Activated CD8-positive, alpha-beta memory T cell treated with anti-CD3 and anti-CD28 coated beads, Interleukin-2, amount 10 ng/mL, durations not matched to agents 7 days and 5 days (primary cell): Measurements from ENCODE around the gene CD247. TPM values are rescaled to one million over a fixed set of nuclear protein-coding genes. Genes with fewer than 3 reads are reported as not detected.

Experiments used
- ATAC-seq: fragments of 150-1000 bp; cut with Tn5 transposase; one replicate; pipeline ENCODE4 v1.10.0; 2021; ENCODE audit warnings: moderate library complexity
- CTCF ChIA-PET: fragments of 350-600 bp; sonication (Branson Sonifier 250); formaldehyde crosslinking; loops from one replicate; lab custom pipeline; 2021; ENCODE audit warnings: antibody characterized with exemption; lab: Charles Lee
- DNase-seq: peaks from one replicate; pipeline ENCODE4 v3.0.0-alpha.2; 2020
- H3K27ac Mint-ChIP-seq: one replicate; pipeline ENCODE4 v1.8.0; 2021; ENCODE audit warnings: mild to moderate bottlenecking, mixed read lengths
- H3K27me3 Mint-ChIP-seq: one replicate; pipeline ENCODE4 v1.8.0; 2021; ENCODE audit warnings: mixed read lengths
- H3K36me3 Mint-ChIP-seq: one replicate; pipeline ENCODE4 v1.8.0; 2021; ENCODE audit warnings: mild to moderate bottlenecking, mixed read lengths
- H3K4me1 Mint-ChIP-seq: one replicate; pipeline ENCODE4 v1.8.0; 2021; ENCODE audit warnings: mixed read lengths
- H3K4me3 Mint-ChIP-seq: one replicate; pipeline ENCODE4 v1.8.0; 2021; ENCODE audit warnings: mild to moderate bottlenecking, moderate library complexity, mixed read lengths
- H3K9me3 Mint-ChIP-seq: one replicate; pipeline ENCODE4 v1.8.0; 2022; ENCODE audit warnings: low read depth, mixed read lengths
- total RNA-seq, 2 experiments: library from RNA; stranded (reverse); gene quantifications; one replicate each; pipeline ENCODE4 v1.2.3, GENCODE V29; 2021

Gene CD247
- total RNA-seq, 2 experiments from 2014 or later = 190 to 197 TPM

- Mint-ChIP-seq H3K9me3 (no peaks in the 10 kb centered on the region), H3K36me3 (peaks cover 39% of the 10 kb centered on the region), H3K4me1 (peaks cover 68% of the 10 kb centered on the region), H3K27ac (peak overlapping the region; percentile 63), H3K4me3 (peak overlapping the region; percentile 6), H3K27me3 (no peaks in the 10 kb centered on the region)
- DNase-seq (no peak), ATAC-seq (peak; percentile 64)
- CTCF ChIA-PET = interaction anchor here (0.9 to 1.8 kb wide), 4 partner anchors 18 to 67 kb away, joined by 4 to 8 read pairs (median 4); no protein-coding TSS in a partner anchor
Observed at GRCh38 chr1:167473761-167474160, 44.6 kb downstream of the CD247 start.

GRCh38 chr1:167472752-167473521, 45.4 kb downstream of the CD247 start:
- no peak overlapping the region for H3K4me3 Mint-ChIP-seq
- CTCF ChIA-PET = interaction anchor here (0.8 to 1.8 kb wide), 5 partner anchors 15 to 67 kb away, joined by 3 to 8 read pairs (median 4); no protein-coding TSS in a partner anchor
- peaks cover 68% of the 10 kb centered on the region for H3K4me1 Mint-ChIP-seq
- peaks cover 32% of the 10 kb centered on the region for H3K36me3 Mint-ChIP-seq
- no peak for ATAC-seq
- DNase-seq = no peak
- H3K27ac Mint-ChIP-seq = peak overlapping the region; percentile 61
- no peaks in the 10 kb centered on the region for H3K27me3 Mint-ChIP-seq
- H3K9me3 Mint-ChIP-seq = no peaks in the 10 kb centered on the region

DNA sequence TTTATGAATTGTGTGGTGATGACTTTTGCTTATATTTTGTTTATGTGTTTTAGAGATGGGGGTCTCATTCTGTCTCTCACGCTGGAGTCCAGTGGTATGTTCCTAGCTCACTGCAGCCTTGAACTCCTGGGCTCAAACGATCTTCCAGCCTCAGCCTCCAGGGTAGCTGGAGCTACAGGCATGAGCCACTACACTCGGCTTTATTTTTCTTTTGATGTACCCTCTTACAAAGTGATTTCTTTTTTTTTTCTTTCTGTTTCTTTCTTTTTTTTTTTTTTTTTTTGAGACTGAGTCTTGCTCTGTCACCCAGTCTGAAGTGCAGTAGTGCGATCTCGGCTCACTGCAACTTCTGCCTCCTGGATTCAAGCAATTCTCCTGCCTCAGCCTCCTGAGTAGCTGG, 46.8 kb downstream of the CD247 start:
- Mint-ChIP-seq H3K36me3 (peaks cover 21% of the 10 kb centered on the region), H3K9me3 (no peaks in the 10 kb centered on the region), H3K4me1 (peaks cover 61% of the 10 kb centered on the region), H3K4me3 (no peak overlapping the region), H3K27ac (peak overlapping the region; percentile 56), H3K27me3 (no peaks in the 10 kb centered on the region)
- CTCF ChIA-PET = interaction anchor here (0.6 to 1.2 kb wide), 2 partner anchors 27 to 62 kb away, joined by 3 read pairs; no protein-coding TSS in a partner anchor
- DNase-seq (no peak), ATAC-seq (no peak)

DNA sequence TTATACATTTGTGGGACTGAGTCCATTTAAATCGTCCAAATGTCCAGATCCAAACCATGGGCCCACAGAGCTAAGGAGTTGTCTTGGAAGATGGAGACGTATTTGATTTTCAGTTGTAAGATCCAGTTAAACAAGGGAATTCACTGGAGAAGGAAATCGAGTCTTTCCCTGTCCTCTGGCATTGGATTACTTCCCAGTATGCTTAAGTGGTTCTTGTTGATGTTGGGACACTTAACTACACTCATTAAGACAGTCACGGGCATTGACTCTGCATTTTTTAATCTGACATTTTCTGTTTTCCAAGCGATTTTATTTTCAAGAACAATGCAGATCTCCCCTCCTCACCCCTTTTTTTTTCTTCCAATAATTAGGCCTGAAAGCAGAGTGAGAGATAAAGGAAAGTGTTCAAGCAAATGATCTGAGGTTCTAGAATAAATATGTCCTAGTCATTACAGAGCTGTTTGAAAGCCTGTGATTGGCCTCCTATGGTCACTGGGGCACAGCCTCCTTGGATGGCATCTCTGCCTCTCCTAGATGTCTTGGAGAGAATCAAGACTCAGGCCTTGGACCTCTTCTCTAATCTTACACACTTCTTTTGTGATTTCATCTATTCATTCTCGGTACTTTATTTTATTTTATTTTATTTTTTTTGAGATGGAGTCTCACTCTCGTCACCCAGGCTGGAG, 48.9 kb downstream of the CD247 start:
- H3K9me3 Mint-ChIP-seq = no peaks in the 10 kb centered on the region
- no peak overlapping the region for H3K4me3 Mint-ChIP-seq
- no peak overlapping the region for H3K27ac Mint-ChIP-seq
- ATAC-seq (no peak), DNase-seq (no peak)
- CTCF ChIA-PET = interaction anchor here (1.1 to 1.5 kb wide), 3 partner anchors 14 to 163 kb away, joined by 3 to 4 read pairs (median 3); partner anchors contain the start of gene CD247
- no peaks in the 10 kb centered on the region for H3K27me3 Mint-ChIP-seq
- peaks cover 57% of the 10 kb centered on the region for H3K4me1 Mint-ChIP-seq
- peaks cover 22% of the 10 kb centered on the region for H3K36me3 Mint-ChIP-seq

- CTCF ChIA-PET = interaction anchor here (1.3 to 4.0 kb wide), 2 partner anchors 12 to 21 kb away, joined by 3 to 17 read pairs; no protein-coding TSS in a partner anchor
- Mint-ChIP-seq H3K4me3 (no peak overlapping the region), H3K27me3 (no peaks in the 10 kb centered on the region), H3K4me1 (peaks cover 41% of the 10 kb centered on the region), H3K27ac (no peak overlapping the region), H3K9me3 (no peaks in the 10 kb centered on the region), H3K36me3 (peaks cover 16% of the 10 kb centered on the region)
- ATAC-seq (no peak), DNase-seq (no peak)
Observed at GRCh38 chr1:167467752-167468151, 50.6 kb downstream of the CD247 start.

- CTCF ChIA-PET = interaction anchor here (1.3 to 4.0 kb wide), 2 partner anchors 12 to 20 kb away, joined by 3 to 17 read pairs; no protein-coding TSS in a partner anchor
- H3K27ac Mint-ChIP-seq = no peak overlapping the region
- H3K9me3 Mint-ChIP-seq = no peaks in the 10 kb centered on the region
- no peak overlapping the region for H3K4me3 Mint-ChIP-seq
- H3K36me3 Mint-ChIP-seq = peaks cover 17% of the 10 kb centered on the region
- no peak for ATAC-seq
- peaks cover 37% of the 10 kb centered on the region for H3K4me1 Mint-ChIP-seq
- H3K27me3 Mint-ChIP-seq = no peaks in the 10 kb centered on the region
- DNase-seq = no peak
Observed at GRCh38 chr1:167467126-167467710, 51.1 kb downstream of the CD247 start.

DNA sequence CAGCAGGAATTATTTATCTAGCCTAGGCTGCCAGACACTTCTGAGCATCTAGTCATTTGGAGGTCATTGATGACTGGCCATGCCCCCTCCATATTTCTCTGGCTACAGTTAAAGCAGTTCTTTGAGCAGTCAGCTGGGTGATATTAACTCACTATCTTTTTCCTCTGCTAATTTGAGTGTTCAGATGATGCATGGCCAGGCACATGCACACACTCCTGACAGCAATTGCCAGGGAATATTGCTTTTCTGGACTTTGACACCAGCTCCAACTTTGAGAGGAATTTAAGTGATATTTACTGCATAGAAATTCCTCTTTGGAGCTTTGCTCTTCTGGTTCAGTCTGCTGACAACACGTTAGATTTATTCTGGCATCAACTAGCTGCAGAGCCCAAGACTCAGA, 52.6 kb downstream of the CD247 start:
- peaks cover 22% of the 10 kb centered on the region for H3K36me3 Mint-ChIP-seq
- H3K27me3 Mint-ChIP-seq = no peaks in the 10 kb centered on the region
- no peak for ATAC-seq
- no peak overlapping the region for H3K4me3 Mint-ChIP-seq
- H3K9me3 Mint-ChIP-seq = no peaks in the 10 kb centered on the region
- H3K27ac Mint-ChIP-seq = no peak overlapping the region
- CTCF ChIA-PET = interaction anchor here (1.2 to 4.0 kb wide), 2 partner anchors 10 to 69 kb away, joined by 5 to 17 read pairs; no protein-coding TSS in a partner anchor
- peaks cover 31% of the 10 kb centered on the region for H3K4me1 Mint-ChIP-seq
- no peak for DNase-seq

- Mint-ChIP-seq H3K27me3 (no peaks in the 10 kb centered on the region), H3K36me3 (peaks cover 24% of the 10 kb centered on the region), H3K27ac (peak overlapping the region; percentile 71), H3K9me3 (no peaks in the 10 kb centered on the region), H3K4me3 (no peak overlapping the region), H3K4me1 (peaks cover 30% of the 10 kb centered on the region)
- ATAC-seq (no peak), DNase-seq (no peak)
- CTCF ChIA-PET = interaction anchor here (1.2 to 4.0 kb wide), 2 partner anchors 9 to 70 kb away, joined by 5 to 17 read pairs; no protein-coding TSS in a partner anchor
Observed at GRCh38 chr1:167465018-167465417, 53.3 kb downstream of the CD247 start.

DNA sequence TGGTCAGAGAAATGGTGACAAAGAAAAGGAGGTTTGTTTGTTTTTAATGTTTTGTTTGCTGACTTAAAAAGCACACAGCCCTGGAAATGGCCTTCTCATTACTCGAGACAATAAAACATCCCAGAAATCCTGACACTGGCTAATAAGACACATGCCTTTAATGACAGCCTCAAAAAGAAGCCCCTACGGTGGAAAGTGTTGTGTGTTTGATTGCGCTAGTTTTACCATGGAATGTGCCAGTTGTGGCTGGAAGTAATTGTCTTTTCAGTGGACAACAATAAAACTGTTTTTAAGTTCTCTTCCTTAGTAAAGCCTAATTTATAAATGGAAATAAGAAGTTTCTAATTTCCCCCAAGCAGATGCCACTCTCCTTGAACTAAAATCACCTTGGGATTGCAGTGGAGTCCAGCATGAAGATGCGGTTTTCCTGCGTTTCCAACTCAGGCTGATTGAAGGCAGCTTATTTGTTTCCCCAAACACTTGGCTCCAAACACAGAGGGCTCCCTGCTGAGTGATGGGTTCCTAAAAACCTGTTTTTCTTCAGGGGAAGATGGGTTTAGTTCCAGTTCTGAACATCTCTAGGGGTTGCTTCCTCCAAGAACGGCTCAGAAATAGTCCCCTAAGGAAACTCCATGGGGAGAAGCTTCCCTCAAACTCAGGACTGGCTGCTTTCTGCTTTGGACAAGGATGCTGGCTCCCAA, 54.3 kb downstream of the CD247 start:
- H3K9me3 Mint-ChIP-seq = no peaks in the 10 kb centered on the region
- ATAC-seq (no peak), DNase-seq (no peak)
- H3K36me3 Mint-ChIP-seq = peaks cover 25% of the 10 kb centered on the region
- CTCF ChIA-PET = interaction anchor here (4.0 kb wide), 1 partner anchor 8 kb away, joined by 17 read pairs; no protein-coding TSS in a partner anchor
- H3K4me1 Mint-ChIP-seq = peaks cover 23% of the 10 kb centered on the region
- H3K4me3 Mint-ChIP-seq = no peak overlapping the region
- H3K27ac Mint-ChIP-seq = no peak overlapping the region
- H3K27me3 Mint-ChIP-seq = no peaks in the 10 kb centered on the region

GRCh38 chr1:167463080-167463479, 55.2 kb downstream of the CD247 start:
- ATAC-seq = no peak
- no peaks in the 10 kb centered on the region for H3K27me3 Mint-ChIP-seq
- H3K27ac Mint-ChIP-seq = no peak overlapping the region
- DNase-seq = no peak
- H3K4me1 Mint-ChIP-seq = peaks cover 16% of the 10 kb centered on the region
- no peaks in the 10 kb centered on the region for H3K9me3 Mint-ChIP-seq
- CTCF ChIA-PET = no interaction called here
- H3K36me3 Mint-ChIP-seq = peaks cover 28% of the 10 kb centered on the region
- no peak overlapping the region for H3K4me3 Mint-ChIP-seq

- no peak overlapping the region for H3K4me3 Mint-ChIP-seq
- DNase-seq (no peak), ATAC-seq (no peak)
- H3K36me3 Mint-ChIP-seq = peaks cover 31% of the 10 kb centered on the region
- no peaks in the 10 kb centered on the region for H3K9me3 Mint-ChIP-seq
- no peaks in the 10 kb centered on the region for H3K27me3 Mint-ChIP-seq
- peaks cover 20% of the 10 kb centered on the region for H3K4me1 Mint-ChIP-seq
- no peak overlapping the region for H3K27ac Mint-ChIP-seq
- CTCF ChIA-PET = no interaction called here
Observed at GRCh38 chr1:167462341-167462740, 56.0 kb downstream of the CD247 start.

DNA sequence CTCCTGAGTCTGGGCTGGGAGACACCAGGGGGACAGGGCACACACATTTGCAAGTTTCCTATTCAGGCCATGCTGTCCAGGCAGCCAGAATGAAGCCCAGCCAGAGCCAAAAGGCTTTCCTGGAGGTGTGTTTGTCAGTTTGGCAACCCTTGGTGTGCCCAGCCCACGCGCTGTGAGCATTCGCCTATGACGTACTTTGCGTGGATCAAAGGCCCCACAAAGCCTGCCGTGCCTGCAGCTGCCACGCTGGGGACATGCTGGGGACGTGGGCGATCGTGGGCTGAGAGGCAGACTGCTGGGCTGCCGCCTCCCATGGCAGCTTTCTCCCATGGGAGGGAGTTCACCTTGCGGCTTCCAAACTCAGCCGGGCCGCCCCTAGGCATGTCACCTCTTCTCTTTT, 57.5 kb downstream of the CD247 start:
- CTCF ChIA-PET = no interaction called here
- peaks cover 28% of the 10 kb centered on the region for H3K36me3 Mint-ChIP-seq
- H3K4me3 Mint-ChIP-seq = no peak overlapping the region
- H3K27ac Mint-ChIP-seq = no peak overlapping the region
- peak; percentile 33 for DNase-seq
- no peak for ATAC-seq
- no peaks in the 10 kb centered on the region for H3K27me3 Mint-ChIP-seq
- peaks cover 31% of the 10 kb centered on the region for H3K4me1 Mint-ChIP-seq
- H3K9me3 Mint-ChIP-seq = no peaks in the 10 kb centered on the region
